ENCODE measurements around the gene CLEC4A. TPM values are rescaled to one million over a fixed set of nuclear protein-coding genes. Genes with fewer than 3 reads are reported as not detected.

The CLEC4A gene
- polyA plus RNA-seq, 1 donor, result 1.4 TPM

Other genes with a start within 250 kb of the CLEC4A start
- 15.2 TPM for gene SLC2A3, start 187.4 kb upstream of the CLEC4A start, polyA plus RNA-seq (ENCODE audit: insufficient read length)
- gene FOXJ2, start 90.9 kb upstream of the CLEC4A start, polyA plus RNA-seq (ENCODE audit: insufficient read length), result 18.8 TPM
- gene C3AR1, start 57.3 kb upstream of the CLEC4A start, polyA plus RNA-seq (ENCODE audit: insufficient read length), result 3.3 TPM
- 22.3 TPM for gene NECAP1, start 41.3 kb upstream of the CLEC4A start, polyA plus RNA-seq (ENCODE audit: insufficient read length)
- gene ZNF705A, start 33.4 kb downstream of the CLEC4A start, polyA plus RNA-seq (ENCODE audit: insufficient read length), result 0.25 TPM
- gene FAM90A1, start 104.0 kb downstream of the CLEC4A start, polyA plus RNA-seq (ENCODE audit: insufficient read length), result 1.8 TPM

All from forelimb muscle (tissue), 1 donor.